NCI-H69 (cell line): Measurements from ENCODE around the gene RXYLT1.
"Not testable (repeated sequence)": the region's sequence is repeated elsewhere in the genome, so short reads cannot be mapped to it uniquely, and the experiment has no call there.

Source experiments
- DNase-seq: peaks from one replicate; lab custom pipeline; 2025; lab: John Stamatoyannopoulos, UW

Gene RXYLT1, protein sequence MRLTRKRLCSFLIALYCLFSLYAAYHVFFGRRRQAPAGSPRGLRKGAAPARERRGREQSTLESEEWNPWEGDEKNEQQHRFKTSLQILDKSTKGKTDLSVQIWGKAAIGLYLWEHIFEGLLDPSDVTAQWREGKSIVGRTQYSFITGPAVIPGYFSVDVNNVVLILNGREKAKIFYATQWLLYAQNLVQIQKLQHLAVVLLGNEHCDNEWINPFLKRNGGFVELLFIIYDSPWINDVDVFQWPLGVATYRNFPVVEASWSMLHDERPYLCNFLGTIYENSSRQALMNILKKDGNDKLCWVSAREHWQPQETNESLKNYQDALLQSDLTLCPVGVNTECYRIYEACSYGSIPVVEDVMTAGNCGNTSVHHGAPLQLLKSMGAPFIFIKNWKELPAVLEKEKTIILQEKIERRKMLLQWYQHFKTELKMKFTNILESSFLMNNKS

DNA sequence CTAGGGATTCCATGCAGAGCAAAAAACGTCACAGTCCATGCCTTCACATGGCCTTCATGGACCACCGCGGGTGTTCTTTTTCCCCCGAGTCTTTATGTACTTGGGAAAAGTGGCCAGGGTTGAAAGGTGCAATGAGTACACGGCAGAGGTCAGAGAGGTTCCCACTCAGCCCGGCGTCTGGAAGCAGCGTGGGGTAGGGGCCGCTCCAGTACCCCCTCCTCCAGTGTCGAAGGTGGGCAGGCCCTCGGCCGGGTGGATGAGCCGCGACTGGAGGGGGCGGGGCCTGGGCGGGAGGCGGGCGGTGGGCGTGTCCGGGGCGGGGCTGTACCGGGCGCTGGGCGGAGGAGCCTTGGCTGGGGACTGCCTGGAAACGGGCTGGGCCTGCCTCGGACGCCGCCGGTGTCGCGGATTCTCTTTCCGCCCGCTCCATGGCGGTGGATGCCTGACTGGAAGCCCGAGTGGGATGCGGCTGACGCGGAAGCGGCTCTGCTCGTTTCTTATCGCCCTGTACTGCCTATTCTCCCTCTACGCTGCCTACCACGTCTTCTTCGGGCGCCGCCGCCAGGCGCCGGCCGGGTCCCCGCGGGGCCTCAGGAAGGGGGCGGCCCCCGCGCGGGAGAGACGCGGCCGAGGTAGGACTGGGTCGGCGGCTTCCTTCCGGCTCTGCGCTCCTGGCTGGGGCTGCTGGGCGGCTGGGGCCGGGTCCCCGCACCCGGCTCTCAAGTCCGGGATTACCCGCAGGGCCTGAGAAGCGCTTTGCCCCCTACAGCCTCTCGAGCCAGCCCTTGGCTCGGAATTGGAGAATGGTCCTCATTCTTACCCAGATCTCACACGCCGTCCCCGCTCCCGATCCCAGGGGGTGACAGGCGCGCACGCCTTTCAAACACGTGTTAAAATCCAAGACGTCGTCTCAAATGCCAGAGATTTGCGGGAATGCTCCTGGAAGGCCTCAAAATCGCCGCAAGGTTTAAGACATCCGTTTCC, at the start of gene RXYLT1:
TSS of gene RXYLT1 (plus strand) at position 412 of the 984 bp plus-strand sequence. CDS start at position 464, 52 bp downstream.
- DNase-seq, result peak; percentile 95

DNA sequence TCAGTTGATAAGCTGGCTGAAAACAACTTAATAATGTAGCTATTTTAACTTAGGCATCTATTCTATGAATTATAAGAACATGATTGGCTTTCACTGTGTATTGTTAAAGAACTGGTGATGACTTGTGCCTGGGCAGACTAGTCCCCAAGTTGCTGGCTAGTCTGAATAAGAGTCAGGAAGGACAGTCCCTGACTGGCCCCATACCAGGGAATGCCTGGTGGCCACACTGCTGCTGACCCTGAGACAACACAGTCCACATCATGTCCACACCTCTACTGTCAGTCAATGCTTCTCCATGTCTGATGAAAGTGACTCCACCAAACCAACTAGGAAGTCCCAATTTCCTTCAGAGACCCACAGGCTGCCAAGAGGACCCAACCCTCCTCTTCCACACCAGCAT, 46.9 kb upstream of the RXYLT1 start:
- DNase-seq, result not testable (repeated sequence)

DNA sequence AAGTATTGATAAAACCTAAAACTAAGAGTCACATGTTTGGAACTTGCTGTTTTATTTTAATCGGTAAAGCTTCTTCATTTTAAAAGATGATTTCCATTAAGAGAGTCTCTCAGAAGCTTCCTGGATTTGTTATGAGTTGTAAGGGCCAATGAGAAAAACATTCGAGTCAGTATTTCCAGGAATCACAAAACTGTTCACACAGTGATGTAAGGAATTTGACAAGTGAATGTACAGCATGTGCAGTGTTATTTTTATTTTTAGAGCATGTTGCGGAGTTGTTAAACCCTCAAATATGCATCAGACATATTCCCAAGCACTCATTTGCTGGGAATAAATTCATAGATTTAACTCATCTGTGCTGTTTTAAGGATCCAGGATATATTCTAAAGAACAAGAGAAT, 46.1 kb upstream of the RXYLT1 start:
- not testable (repeated sequence) for DNase-seq

DNA sequence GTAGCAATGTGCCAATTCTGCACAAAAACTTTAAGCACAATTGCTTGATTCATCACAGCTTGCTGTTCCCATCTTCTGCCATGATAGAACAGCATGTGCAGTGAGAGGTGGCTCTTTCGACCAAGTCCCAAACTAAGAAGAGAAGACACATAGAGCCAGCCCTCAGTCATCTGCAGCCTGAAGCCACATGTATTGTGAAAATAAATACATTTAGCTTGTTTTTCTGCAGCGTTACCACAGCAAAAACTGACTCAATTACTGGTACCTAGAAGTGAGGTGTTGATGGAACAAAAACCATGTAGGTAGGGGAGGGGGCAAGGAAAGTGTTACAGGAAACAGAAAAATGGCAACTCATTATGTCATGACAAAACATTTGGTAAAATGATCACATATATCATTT, 39.2 kb upstream of the RXYLT1 start:
- DNase-seq, result not testable (repeated sequence)

DNA sequence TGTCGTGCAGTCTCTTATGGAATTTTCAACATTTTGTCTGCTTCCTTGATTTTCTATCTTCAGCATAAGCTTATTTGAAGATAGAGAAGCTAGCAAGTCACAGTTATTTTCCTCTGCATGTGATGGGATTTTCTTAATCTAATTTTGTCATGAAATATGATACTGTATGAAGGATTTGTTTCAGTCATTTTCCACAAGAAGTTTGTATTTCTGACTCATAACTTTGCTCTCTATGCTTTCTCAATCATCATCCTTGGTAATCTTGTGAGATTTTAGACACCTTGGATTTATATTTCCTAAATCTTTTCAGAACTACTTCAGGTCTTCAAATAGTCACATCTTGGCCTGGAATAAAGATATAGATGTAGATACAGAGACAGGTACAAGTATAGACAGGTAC, 38.3 kb upstream of the RXYLT1 start:
- not testable (repeated sequence) for DNase-seq

DNA sequence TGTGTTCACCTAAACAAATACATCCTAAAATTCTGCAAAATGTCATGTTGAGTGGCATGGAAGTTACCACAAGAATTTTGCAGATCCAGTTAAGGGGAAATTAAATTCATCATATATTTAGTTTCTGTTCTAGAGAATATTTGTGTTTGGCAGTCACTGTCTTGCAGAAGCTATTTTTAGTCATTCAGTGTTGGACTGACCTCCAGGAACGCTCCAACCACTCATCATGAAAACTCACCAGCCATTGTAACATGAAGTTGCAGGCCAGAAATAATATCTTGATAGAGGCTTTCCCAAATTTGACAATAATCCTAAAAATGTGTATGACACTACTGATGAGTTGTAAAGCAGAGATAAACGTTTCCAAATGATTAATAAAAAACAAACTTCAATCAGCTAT, 35.6 kb upstream of the RXYLT1 start:
- DNase-seq, result not testable (repeated sequence)

DNA sequence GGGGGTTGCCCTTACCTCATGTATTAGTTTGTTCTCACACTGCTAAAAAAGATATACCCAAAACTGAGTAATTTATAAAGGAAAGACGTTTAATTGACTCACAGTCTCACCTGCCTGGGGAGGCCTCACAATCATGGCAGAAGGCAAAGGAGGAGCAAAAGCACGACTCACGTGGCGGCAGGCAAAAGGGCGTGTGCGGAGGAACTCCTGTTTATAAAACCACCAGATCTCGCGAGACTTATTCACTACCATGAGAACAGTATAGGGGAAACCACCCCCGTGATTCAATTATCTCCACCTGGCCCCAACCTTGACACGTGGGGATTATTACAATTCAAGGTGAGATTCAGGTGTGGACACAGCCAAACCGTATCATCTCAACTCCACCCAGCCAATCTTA, 33.2 kb upstream of the RXYLT1 start:
- DNase-seq, result not testable (repeated sequence)

DNA sequence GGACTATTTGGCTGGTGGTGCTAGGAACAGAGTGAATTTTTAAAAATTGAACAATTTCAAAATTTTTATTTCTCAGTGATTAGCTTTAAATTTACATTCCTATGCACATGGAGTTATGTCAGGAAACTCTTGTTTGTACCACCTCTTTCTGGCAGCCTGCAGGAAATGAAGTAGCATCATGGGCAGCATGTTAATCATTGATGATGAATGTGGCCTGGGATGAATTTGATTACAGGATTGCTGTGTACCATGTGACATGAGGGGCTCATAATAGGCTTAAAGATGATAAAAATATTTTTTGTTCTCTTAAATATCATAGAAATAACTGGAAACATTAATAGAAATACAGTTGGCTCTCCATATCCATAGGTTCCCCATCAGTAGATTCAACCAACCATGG, 32.6 kb upstream of the RXYLT1 start:
- not testable (repeated sequence) for DNase-seq

DNA sequence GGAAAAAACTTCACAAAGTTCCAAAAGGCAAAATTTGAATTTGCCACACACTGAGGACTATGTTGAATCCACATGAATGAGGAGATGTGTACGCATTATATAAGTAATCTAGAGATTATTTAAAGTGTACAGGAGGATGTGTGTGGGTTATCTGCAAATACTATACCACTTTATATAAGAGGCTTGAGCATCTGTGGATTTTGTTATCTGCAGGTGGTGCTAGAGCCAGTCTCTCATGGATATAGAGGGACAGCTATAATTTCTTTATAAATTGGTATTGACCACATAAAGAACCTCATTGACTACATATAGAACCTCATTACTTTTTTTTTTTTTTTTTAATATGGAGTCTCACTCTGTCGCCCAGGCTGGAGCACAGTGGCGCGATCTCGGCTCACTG, 32.2 kb upstream of the RXYLT1 start:
- no peak for DNase-seq

DNA sequence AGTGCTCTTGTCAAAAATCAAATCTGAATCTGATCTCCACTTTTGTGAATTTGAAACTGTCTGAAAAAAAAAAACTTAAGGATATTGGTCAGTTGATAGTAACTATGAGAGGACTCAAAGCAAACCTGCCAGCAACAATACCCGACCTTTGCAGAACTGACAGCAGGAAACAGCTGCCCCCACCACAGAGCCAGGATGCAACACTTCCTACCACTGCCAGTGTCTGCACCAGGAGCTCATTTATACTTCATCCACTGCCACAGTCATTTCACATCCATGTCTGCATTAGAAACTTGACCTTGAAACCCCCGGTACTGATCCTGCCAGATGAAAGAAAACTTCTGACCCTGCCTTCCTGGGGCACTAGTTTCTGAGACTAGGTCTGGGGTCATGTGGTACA, 27.4 kb upstream of the RXYLT1 start:
- no peak for DNase-seq

DNA sequence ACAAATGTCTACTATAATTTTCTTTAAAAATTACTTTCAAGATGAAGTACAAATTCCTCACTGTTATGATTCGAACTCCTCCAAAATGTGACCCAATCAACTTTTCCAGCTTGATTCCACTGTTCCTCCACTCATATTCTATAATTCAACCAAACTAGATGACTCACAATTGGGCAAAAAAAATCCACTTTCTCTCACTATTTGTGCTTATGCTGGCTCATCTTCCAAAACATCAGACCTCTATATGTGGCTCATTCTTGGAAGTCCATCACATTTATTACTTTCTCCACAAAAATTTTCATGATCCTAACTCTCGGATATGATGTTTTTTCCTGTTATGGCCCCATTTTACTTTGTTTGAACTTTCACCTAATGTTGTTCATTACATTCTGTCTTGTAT, 26.9 kb upstream of the RXYLT1 start:
- DNase-seq, result no peak

DNA sequence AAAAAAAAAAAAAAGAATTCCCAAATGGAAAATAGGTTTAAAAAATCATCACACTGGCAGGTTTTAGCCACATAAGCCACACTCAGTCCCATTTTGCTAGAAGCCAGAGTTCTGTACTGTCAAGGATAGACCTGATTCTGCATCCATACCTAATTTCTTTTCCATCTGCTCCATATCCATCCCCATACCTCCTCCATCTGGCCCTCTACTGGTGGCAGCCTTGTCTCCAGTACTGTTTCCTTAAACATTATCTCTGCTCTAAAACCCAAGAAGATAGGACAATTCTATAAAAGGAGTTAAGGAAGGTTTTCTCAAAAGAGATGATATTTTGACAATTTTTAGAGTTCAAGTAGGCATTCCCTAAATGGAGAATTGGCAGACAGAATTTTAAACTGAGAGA, 26.0 kb upstream of the RXYLT1 start:
- DNase-seq, result peak; percentile 40

DNA sequence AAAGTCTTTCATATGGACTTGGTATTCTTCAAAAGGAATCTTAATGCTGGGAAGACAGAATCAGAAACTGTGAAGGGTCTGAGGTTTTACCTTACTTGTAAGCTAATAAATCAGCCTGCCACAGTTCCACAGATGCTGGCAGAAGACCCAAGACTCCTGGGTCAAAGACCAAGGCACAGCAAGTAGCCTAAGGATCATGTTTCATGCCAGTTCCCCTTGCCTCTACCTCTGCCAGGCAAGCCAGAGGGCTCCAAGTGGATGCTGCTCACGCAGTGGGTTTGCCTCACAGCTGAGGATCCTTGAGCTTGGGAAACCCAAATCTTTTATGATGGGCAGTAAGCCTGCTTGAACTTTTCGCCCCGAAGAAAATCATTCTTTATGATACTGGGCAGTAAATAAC, 15.2 kb upstream of the RXYLT1 start:
- peak; percentile 81 for DNase-seq

DNA sequence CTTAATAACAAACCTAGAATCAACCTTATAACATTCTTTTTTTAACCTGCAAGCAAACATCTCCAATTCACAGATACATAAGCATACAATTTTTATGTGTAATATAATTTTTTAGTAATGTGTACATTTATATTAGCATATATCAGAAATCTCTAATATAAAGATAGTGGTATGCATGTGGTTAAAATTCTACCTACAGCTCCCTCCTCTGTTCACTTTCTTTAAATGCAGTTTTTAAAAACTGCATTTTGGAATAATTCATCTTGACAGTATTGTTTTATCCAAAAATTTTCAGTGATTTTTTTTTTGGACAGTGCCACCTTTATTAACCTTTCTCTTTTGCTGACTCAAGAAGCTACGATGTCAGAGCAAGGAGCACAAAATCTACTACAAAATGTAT, 13.2 kb upstream of the RXYLT1 start:
- DNase-seq, result no peak

DNA sequence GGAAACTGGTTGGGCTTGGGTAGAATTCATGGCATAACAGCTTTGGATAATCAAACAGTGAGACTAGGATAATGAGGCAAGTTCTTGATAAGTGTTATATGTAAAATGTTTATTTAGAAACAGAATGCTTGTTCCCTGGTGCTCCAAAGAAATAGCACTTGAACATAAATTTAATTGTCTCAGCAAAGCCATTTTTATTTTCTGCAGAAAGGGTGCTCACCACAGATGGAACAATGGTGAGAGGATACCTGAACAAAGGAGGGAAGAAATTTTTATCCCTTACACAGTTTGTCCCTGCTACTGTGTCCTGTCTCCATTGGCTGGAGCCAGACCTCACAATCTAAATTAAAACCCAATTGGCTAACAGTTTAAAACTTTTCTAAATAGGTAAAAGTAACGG, 9.3 kb upstream of the RXYLT1 start:
- DNase-seq, result no peak

DNA sequence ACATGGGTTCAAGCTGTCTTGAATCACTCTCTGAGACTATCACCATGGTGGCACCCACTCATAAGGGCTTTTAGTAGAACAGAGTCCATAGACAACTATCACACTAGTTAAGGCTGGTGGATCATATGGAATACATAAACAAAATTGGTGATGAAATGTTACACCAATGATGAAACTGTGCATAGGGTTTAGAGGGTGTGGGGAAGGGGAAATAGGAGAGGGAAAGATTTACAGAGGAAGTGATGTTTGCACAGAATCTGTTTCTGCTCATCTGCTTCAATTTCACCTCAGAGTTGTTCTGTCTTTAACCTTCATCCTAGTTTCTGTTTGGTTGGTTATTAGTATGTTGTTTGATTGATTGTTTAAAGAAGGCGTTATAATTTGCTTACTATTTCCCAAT, 2.4 kb upstream of the RXYLT1 start:
- DNase-seq, result no peak

DNA sequence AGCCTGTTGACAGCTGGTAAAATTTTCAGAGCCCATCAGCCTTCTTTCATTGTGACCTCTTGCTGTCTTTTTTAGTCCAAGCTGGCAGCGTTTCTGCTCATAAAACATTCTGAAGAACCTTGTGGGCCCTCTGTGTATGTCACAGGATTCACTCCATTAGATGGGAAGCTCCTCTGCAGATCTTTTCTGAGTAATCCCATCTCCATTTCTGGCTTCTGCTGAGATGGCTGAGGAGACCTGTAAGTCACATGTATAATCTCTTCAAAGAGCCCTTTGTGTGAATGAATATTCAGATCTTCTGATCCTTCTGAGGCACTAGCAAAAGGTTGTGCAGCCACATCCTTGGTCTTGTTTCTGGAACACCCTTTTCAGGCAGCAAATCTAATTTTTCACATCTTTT, 2.8 kb downstream of the RXYLT1 start:
- DNase-seq, result peak; percentile 46

DNA sequence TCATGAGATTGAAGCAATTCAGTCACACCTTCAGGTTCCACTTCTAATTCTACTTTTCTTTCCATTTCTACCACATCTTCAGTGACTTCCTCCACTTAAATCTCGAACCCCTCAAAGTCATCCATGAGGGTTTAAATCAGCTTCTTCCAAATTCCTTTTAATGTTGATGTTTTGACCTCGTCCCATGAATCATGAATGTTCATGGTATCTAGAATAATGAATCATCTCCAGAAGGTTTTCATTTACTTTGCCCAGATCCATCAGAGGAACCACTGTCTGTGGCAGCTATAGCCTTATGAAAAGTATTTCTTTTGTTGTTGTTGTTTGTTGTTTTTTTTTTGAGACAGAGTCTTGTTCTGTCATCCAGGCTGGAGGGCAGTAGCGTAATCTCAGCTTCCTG, 7.6 kb downstream of the RXYLT1 start:
- DNase-seq, result no peak

DNA sequence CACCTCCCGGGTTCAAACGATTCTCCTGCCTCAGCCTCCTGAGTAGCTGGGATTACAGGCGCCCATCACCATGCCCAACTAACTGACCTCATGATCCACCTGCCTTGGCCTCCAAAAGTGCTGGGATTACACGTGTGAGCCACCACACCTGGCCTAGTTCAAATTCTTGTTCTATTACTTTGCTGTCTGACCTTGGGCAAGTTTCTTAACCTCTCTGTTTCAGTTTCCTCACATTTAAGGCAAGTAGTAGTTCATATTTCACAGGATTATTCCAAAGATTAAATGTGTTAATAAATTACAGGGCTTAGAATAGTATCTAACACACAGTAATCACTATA, 10.9 kb downstream of the RXYLT1 start:
- DNase-seq, result no peak

DNA sequence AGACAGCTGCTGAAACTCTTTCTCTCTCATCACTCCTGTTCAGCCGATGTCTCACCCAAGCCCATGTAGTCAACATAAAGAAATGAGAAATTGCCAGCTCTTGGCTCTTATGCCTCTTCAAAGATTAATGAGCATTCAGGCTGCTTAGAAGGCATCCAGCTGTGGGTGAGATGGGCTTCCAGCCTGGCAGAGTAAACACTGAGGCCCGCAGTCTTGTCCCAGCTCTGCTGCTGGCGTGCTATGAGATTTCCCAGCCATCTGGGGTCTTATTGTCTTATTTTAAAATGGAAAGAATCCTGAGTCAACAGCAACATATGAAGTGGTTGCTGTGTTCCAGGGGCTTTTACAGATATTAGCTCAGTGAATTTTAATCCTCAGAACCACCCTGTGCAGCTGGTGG, 12.6 kb downstream of the RXYLT1 start:
- DNase-seq, result peak; percentile 99

DNA sequence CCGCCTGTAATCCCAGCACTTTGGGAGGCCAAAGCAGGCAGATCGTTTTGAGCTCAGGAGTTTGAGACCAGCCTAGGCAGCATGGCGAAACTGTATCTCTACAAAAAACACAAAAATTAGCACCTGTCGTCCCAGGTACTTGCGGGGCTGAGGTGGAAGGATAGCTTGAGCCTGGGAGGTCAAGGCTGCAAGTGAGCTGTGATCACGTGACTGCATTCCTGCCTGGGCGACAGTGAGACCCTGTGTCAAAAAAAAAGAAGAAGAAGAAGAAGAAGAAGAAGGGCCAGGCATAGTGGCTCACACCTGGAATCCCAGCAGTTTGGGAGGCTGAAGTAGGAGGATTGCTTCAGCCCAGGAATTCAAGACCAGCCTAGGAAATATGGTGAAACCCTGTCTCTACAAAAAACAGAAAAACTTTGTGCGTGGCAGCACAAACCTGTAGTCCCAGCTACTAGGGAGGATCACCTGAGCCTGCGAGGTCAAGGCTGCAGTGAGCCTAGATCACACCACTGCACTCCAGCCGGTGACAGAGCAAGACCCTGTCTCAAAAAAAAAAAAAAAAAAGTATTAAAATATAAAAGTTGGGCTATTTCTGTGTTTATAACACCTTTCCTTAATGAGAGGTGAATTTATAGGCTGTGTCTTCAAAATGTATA, 15.5 kb downstream of the RXYLT1 start:
- DNase-seq, result no peak

DNA sequence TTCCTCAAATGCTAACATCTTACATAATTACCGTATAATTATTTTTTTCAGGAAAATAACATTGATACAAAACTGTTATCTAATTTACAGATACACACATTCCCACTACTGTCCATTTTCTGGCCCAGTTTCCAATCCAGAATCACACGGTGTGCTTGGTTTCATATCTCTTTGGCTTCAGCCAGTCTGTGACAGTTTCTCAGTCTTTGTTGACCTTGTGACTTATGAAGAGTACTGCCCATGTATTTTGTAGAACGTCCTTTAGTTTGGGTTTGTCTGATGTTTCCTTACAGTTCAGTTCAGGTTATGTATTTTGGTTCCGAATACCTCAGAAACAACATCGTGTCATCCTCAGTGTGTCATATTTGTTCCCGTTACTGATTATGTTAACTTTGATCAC, 16.2 kb downstream of the RXYLT1 start:
- no peak for DNase-seq
